Upper lobe of left lung (tissue), 6 donors: Measurements from ENCODE around the gene KCTD11. TPM values are rescaled to one million over a fixed set of nuclear protein-coding genes. Genes with fewer than 3 reads are reported as not detected.

ENCODE experiments used
- ATAC-seq, 2 donors: fragments of 200-7000 bp; cut with Tn5 transposase; one replicate each; pipeline ENCODE4 v1.9.1; 2022; ENCODE audit warnings: mild to moderate bottlenecking in 2 of 2, moderate library complexity in 2 of 2; ENCODE audit not compliant: low FRiP score in 2 of 2
- DNase-seq, 2 donors: peaks; one replicate each; pipeline ENCODE4 v3.0.0-alpha.2; 2019 to 2020
- H3K27ac ChIP-seq, 4 donors: fragments of 200-600 bp; sonication (generic); one replicate each; pipeline ENCODE4 v1.5.1; 2016 to 2019
- H3K27me3 ChIP-seq, 4 donors: fragments of 200-600 bp; sonication (generic); one replicate each; pipeline ENCODE4 v1.5.1; 2017 to 2019
- H3K36me3 ChIP-seq, 4 donors: fragments of 200-600 bp; sonication (generic); one replicate each; pipeline ENCODE4 v1.5.1; 2016 to 2019
- H3K4me1 ChIP-seq, 4 donors: fragments of 200-600 bp; sonication (generic); one replicate each; pipeline ENCODE4 v1.5.1; 2018 to 2019
- H3K4me3 ChIP-seq, 4 donors: fragments of 200-600 bp; sonication (generic); one replicate each; pipeline ENCODE4 v1.5.1; 2017 to 2019; ENCODE audit warnings: mild to moderate bottlenecking in 2 of 4, moderate library complexity in 1 of 4
- H3K9me3 ChIP-seq, 4 donors: fragments of 200-600 bp; sonication (generic); one replicate each; pipeline ENCODE4 v1.5.1; 2018 to 2019
- EP300 ChIP-seq, 4 donors: sonication (generic); formaldehyde crosslinking; IDR thresholded peaks; one replicate each; pipeline ENCODE4 v1.5.1; 2017; ENCODE audit warnings: antibody characterized with exemption in 4 of 4, control low read depth in 2 of 4
- POLR2A ChIP-seq, 4 donors: fragments of 450-650 bp; IDR thresholded peaks; one replicate each; pipeline ENCODE4 v1.5.1; 2016 to 2017; ENCODE audit warnings: antibody characterized with exemption in 4 of 4, mild to moderate bottlenecking in 2 of 4
- POLR2AphosphoS5 ChIP-seq, 2 donors: sonication (generic); formaldehyde crosslinking; IDR thresholded peaks; one replicate each; pipeline ENCODE4 v1.5.1; 2017; ENCODE audit warnings: antibody characterized with exemption in 2 of 2
- WGBS, 2 donors: methylation state at CpG; one replicate each; pipeline ENCODE4 v1.1.5; 2017 to 2018; 5-methylcytosine and 5-hydroxymethylcytosine counted together
- total RNA-seq, 6 donors: library from RNA; depleted of rRNA in 4 of 6; stranded (reverse); fragments of >200 nt in 4 of 6; gene quantifications; one replicate each; pipeline versions ENCODE4 v1.1.0 to v1.2.1, GENCODE V29; 2016 to 2021
- TF ChIP-seq, protein P1 (sequence below), 6 experiments: fragments of 450-650 bp in 4 of 6; fragments of 200-600 bp in 2 of 6; sonication (generic) in 2 of 6; IDR thresholded peaks; one replicate each; pipeline ENCODE4 v1.5.1; 2016 to 2019; ENCODE audit warnings: antibody characterized with exemption in 6 of 6
- donor health status: DM: no; HTN: no; CAD: no; lungs with moderate emphysema.
- donor health status: DM: no; HTN: yes; CAD: no; lungs with severe emphysema.

KCTD11 gene
- total RNA-seq, 6 donors from 2014 or later = 5.2 to 13.8 (median 10.5) TPM

- ATAC-seq (no peak), DNase-seq (no peak)
- H3K27ac ChIP-seq = peak overlapping the region in 2 of 4 donors; percentile 4 to 7
- H3K27me3 ChIP-seq = no peaks in the 10 kb centered on the region
- H3K4me1 ChIP-seq = peaks cover 37 to 58% (median 41%) of the 10 kb centered on the region in 4 donors
- H3K9me3 ChIP-seq = no peaks in the 10 kb centered on the region
- TF ChIP-seq POLR2AphosphoS5 (IDR thresholded peaks at IDR 0.05) = no peak
- TF ChIP-seq, protein P1, sequence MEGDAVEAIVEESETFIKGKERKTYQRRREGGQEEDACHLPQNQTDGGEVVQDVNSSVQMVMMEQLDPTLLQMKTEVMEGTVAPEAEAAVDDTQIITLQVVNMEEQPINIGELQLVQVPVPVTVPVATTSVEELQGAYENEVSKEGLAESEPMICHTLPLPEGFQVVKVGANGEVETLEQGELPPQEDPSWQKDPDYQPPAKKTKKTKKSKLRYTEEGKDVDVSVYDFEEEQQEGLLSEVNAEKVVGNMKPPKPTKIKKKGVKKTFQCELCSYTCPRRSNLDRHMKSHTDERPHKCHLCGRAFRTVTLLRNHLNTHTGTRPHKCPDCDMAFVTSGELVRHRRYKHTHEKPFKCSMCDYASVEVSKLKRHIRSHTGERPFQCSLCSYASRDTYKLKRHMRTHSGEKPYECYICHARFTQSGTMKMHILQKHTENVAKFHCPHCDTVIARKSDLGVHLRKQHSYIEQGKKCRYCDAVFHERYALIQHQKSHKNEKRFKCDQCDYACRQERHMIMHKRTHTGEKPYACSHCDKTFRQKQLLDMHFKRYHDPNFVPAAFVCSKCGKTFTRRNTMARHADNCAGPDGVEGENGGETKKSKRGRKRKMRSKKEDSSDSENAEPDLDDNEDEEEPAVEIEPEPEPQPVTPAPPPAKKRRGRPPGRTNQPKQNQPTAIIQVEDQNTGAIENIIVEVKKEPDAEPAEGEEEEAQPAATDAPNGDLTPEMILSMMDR (IDR thresholded peaks at IDR 0.05) = peak in 2 of 6 experiments; percentile 19 to 34
- no peak overlapping the region for H3K4me3 ChIP-seq
- peaks cover 27 to 68% (median 54%) of the 10 kb centered on the region in 4 donors for H3K36me3 ChIP-seq
- 87 to 89% methylated on average over 6 to 7 of the region's 7 CpGs for WGBS, 2 donors
Measured at GRCh38 chr17:7313088-7313889, 38.7 kb upstream of the KCTD11 start.

- peaks cover 27 to 76% (median 62%) of the 10 kb centered on the region in 4 donors for H3K36me3 ChIP-seq
- no peak for ATAC-seq
- TF ChIP-seq, protein P1 (IDR thresholded peaks at IDR 0.05) = no peak
- no peak for TF ChIP-seq EP300 (IDR thresholded peaks at IDR 0.05)
- no peak for TF ChIP-seq POLR2A (IDR thresholded peaks at IDR 0.05)
- no peak for TF ChIP-seq POLR2AphosphoS5 (IDR thresholded peaks at IDR 0.05)
- no peak for DNase-seq
- peaks cover 34 to 50% (median 39%) of the 10 kb centered on the region in 4 donors for H3K4me1 ChIP-seq
- WGBS, 2 donors = 41 to 49% methylated on average over 8 to 9 of the region's 9 CpGs
- no peaks in the 10 kb centered on the region for H3K27me3 ChIP-seq
- no peaks in the 10 kb centered on the region for H3K9me3 ChIP-seq
- H3K27ac ChIP-seq = peak overlapping the region; percentile 91 to 97 (median 94)
- peak overlapping the region; percentile 43 to 97 (median 94) for H3K4me3 ChIP-seq
Measured at GRCh38 chr17:7313890-7314718, 37.9 kb upstream of the KCTD11 start.

- 0% methylated on average over 19 to 20 of the region's 95 CpGs for WGBS, 2 donors
- TF ChIP-seq, protein P1 (IDR thresholded peaks at IDR 0.05) = peak in 3 of 6 experiments; percentile 4 to 30 (median 27)
- TF ChIP-seq EP300 (IDR thresholded peaks at IDR 0.05) (peak in 1 of 4 donors; percentile 78), POLR2AphosphoS5 (IDR thresholded peaks at IDR 0.05) (peak; percentile 97 to 98), POLR2A (IDR thresholded peaks at IDR 0.05) (peak in 3 of 4 donors; percentile 43 to 93 (median 65))
- peak within 1 kb of the TSS; percentile 43 to 97 (median 94) for H3K4me3 ChIP-seq
- peak within 1 kb of the TSS; percentile 91 to 97 (median 94) for H3K27ac ChIP-seq
- no peaks in the 10 kb centered on the region for H3K9me3 ChIP-seq
- DNase-seq = peak; percentile 94 to 100
- H3K36me3 ChIP-seq = peaks cover 27 to 74% (median 60%) of the 10 kb centered on the region in 4 donors
- H3K27me3 ChIP-seq = no peaks in the 10 kb centered on the region
- peak; percentile 88 to 95 for ATAC-seq
- H3K4me1 ChIP-seq = peaks cover 26 to 41% (median 30%) of the 10 kb centered on the region in 4 donors
Measured at GRCh38 chr17:7314719-7315569, 37.0 kb upstream of the KCTD11 start, which contains the start of gene GPS2. GPS2 (minus strand) TSS chr17:7315360; CDS start chr17:7315052, 308 bp downstream.

DNA sequence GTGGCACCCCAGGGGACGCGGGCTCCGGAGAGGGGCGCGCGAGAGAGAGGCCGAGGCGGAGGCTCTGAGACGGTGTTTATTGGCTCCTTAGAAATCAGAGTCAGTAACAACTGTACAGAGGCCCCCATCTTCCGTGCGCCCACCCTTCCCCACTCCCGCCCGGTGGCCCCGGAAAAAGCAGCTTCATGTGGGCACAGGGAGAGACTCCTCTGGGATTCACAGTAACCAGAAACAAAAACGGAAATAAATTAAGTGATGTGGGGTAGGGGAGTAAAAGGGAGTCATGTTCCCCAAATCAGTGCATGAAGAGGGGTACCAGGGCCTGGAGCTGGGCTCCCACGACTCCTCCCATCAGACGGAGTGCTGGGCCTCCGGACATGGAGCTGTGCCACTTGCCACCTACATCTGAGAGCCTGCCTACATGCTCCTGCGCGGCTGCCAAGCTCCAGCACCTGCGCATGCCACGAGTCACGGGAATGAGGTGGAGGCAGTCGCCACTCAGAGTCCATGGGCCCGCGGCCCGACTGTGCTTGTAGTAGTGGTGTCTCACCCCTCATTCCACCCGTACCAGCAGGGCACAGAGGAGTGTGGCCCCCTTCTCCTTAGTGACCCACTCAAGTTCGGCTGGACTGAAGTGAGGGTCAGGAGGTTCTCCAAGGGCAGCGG is 36.3 kb upstream of the KCTD11 start:
- H3K27me3 ChIP-seq = no peaks in the 10 kb centered on the region
- no peaks in the 10 kb centered on the region for H3K9me3 ChIP-seq
- peak overlapping the region; percentile 43 to 97 (median 94) for H3K4me3 ChIP-seq
- WGBS, 2 donors = 34 to 43% methylated on average over 20 to 23 of the region's 30 CpGs
- peaks cover 21 to 34% (median 25%) of the 10 kb centered on the region in 4 donors for H3K4me1 ChIP-seq
- H3K27ac ChIP-seq = peak overlapping the region; percentile 91 to 97 (median 94)
- DNase-seq = peak; percentile 43 to 83
- ATAC-seq = no peak
- TF ChIP-seq EP300 (IDR thresholded peaks at IDR 0.05) (no peak), POLR2AphosphoS5 (IDR thresholded peaks at IDR 0.05) (no peak), POLR2A (IDR thresholded peaks at IDR 0.05) (peak in 1 of 4 donors; percentile 55)
- TF ChIP-seq, protein P1 (IDR thresholded peaks at IDR 0.05) = no peak
- H3K36me3 ChIP-seq = peaks cover 27 to 74% (median 59%) of the 10 kb centered on the region in 4 donors
